HepG2 (cell line): ENCODE results near the gene CAMK4. TPM values are rescaled to one million over a fixed set of nuclear protein-coding genes. Genes with fewer than 3 reads are reported as not detected.

Experiments
- CSRNP2 ChIP-seq: sonication (generic); formaldehyde crosslinking; conservative IDR thresholded peaks from 2 replicates; pipeline ENCODE4 v1.8.0; 2022; ENCODE audit warnings: low read depth, missing genetic modification reagents
- FOXK2 ChIP-seq: fragments of 450-650 bp; IDR thresholded peaks from 2 replicates; pipeline ENCODE4 v1.6.1; 2016
- KDM3A ChIP-seq: IDR thresholded peaks from 2 replicates; pipeline ENCODE4 v1.6.1; 2018; ENCODE audit warnings: low read depth, missing compliant biosample characterization
- MAFG ChIP-seq: sonication (generic); formaldehyde crosslinking; IDR thresholded peaks from 2 replicates; pipeline ENCODE4 v1.5.1; 2020; ENCODE audit warnings: mild to moderate bottlenecking, missing genetic modification reagents
- NAIF1 ChIP-seq: sonication (generic); formaldehyde crosslinking; IDR thresholded peaks from 2 replicates; pipeline ENCODE4 v1.5.0; 2020; ENCODE audit warnings: mild to moderate bottlenecking, missing genetic modification reagents, borderline replicate concordance
- PBX2 ChIP-seq: IDR thresholded peaks from 2 replicates; pipeline ENCODE4 v1.6.1; 2016; ENCODE audit warnings: control low read depth
- PHF5A ChIP-seq: IDR thresholded peaks from one replicate; pipeline ENCODE4 v1.6.1; 2018; ENCODE audit warnings: low read depth, missing genetic modification reagents; ENCODE audit not compliant: unreplicated experiment
- PPARG ChIP-seq: conservative IDR thresholded peaks from 2 replicates; pipeline ENCODE4 v1.6.1; 2016; ENCODE audit warnings: missing biosample characterization, missing genetic modification reagents
- RNF219 ChIP-seq: sonication (generic); formaldehyde crosslinking; IDR thresholded peaks from 2 replicates; pipeline ENCODE4 v1.5.0; 2020; ENCODE audit warnings: mild to moderate bottlenecking, missing genetic modification reagents
- ZNF281 ChIP-seq: sonication (generic); formaldehyde crosslinking; IDR thresholded peaks from 2 replicates; pipeline ENCODE4 v1.4.0; 2020; ENCODE audit warnings: missing genetic modification reagents, borderline replicate concordance
- ZNF441 ChIP-seq: sonication (generic); formaldehyde crosslinking; IDR thresholded peaks from 2 replicates; pipeline ENCODE4 v1.7.0; 2021; ENCODE audit warnings: missing genetic modification reagents, borderline replicate concordance
- ZSCAN20 ChIP-seq: sonication (generic); formaldehyde crosslinking; IDR thresholded peaks from 2 replicates; pipeline ENCODE4 v1.4.0; 2020; ENCODE audit warnings: missing genetic modification reagents, mild to moderate bottlenecking, borderline replicate concordance
- polyA plus RNA-seq, 8 experiments: library from polyadenylated mRNA; depleted of rRNA in 3 of 8; stranded (reverse) in 7 of 8; unstranded in 1 of 8; fragments of >200 nt; fragmentation: Illumina TruSeq in 4 of 8; extraction: Trizol in 4 of 8; gene quantifications; 2 replicates each; pipeline versions ENCODE4 v1.2.1 to v1.2.3, GENCODE V29; 2011 to 2016; ENCODE audit warnings: low read depth in 4 of 8, missing spikeins in 1 of 8, mixed read lengths in 1 of 8; ENCODE audit not compliant: insufficient read depth in 1 of 8
- total RNA-seq, 5 experiments: library from RNA; depleted of rRNA; stranded (reverse); fragments of >200 nt; fragmentation: Illumina TruSeq; extraction: Trizol; gene quantifications; 2 replicates each; pipeline ENCODE4 v1.2.3, GENCODE V29; 2016; ENCODE audit warnings: low read depth in 1 of 5

Gene CAMK4
- total and polyA plus RNA-seq, 2 of the 13 experiments (the other 11 are each of a cell fraction or from before 2014, with no cell fraction given) = not detected

- no peak for TF ChIP-seq CSRNP2 (CRISPR knock-in tag)
- no peak for TF ChIP-seq ZNF281
- no peak; the same call in 1 of the 2 replicates for TF ChIP-seq RNF219 (CRISPR knock-in tag)
- TF ChIP-seq MAFG (CRISPR knock-in tag) = no peak
- TF ChIP-seq KDM3A (CRISPR knock-in tag) = peak; percentile 90; the same call in 1 of the 2 replicates
- peak; percentile 40; the same call in 1 of the 2 replicates for TF ChIP-seq ZNF441 (CRISPR knock-in tag)
- no peak for TF ChIP-seq NAIF1 (CRISPR knock-in tag)
- TF ChIP-seq PBX2 = no peak
- TF ChIP-seq PPARG (CRISPR knock-in tag) = no peak
- no peak for TF ChIP-seq ZSCAN20 (CRISPR knock-in tag)
- no peak for TF ChIP-seq FOXK2
- no peak for TF ChIP-seq PHF5A (CRISPR knock-in tag)
Observed at GRCh38 chr5:111512375-111513130, 288.4 kb downstream of the CAMK4 start, which contains the start of gene STARD4 (continued).
